ENCODE results near the gene CNTNAP5. TPM values are rescaled to one million over a fixed set of nuclear protein-coding genes. Genes with fewer than 3 reads are reported as not detected.

Gene CNTNAP5
- total RNA-seq, 4 donors from 2014 or later, result 0.20 to 1.4 (median 0.68) TPM; not detected in 1

GRCh38 chr2:124162256-124162655 lies 137.2 kb downstream of the CNTNAP5 start:
- Histone ChIP-seq H3K27me3 (no peaks in the 10 kb centered on the region), H3K27ac (no peak overlapping the region), H3K4me1 (no peaks in the 10 kb centered on the region), H3K9me3 (no peaks in the 10 kb centered on the region), H3K4me3 (no peak overlapping the region), H3K36me3 (no peaks in the 10 kb centered on the region)
- no peak for TF ChIP-seq CTCF (IDR thresholded peaks at IDR 0.05)
- TF ChIP-seq EP300 (IDR thresholded peaks at IDR 0.05; ENCODE audit: low read depth), result no peak
- TF ChIP-seq POLR2AphosphoS5 (IDR thresholded peaks at IDR 0.05), result no peak
- TF ChIP-seq POLR2A (IDR thresholded peaks at IDR 0.05), result no peak
- intact Hi-C loops (cut with DNase I; ENCODE audit: low total_unique reads) (no loop called here), in situ Hi-C loops (cut with MboI; ENCODE audit: low pct_ligation_motif_present in 1 of 4, low pct_unique_long_range_greater_than_20kb in 1 of 4, low sequenced_read_pairs in 3 of 4) (no loop called here)
- no peak for DNase-seq

- TF ChIP-seq POLR2AphosphoS5 (IDR thresholded peaks at IDR 0.05) (no peak), CTCF (IDR thresholded peaks at IDR 0.05) (no peak)
- Histone ChIP-seq H3K4me1 (no peaks in the 10 kb centered on the region), H3K27me3 (no peaks in the 10 kb centered on the region), H3K27ac (no peak overlapping the region), H3K36me3 (no peaks in the 10 kb centered on the region), H3K4me3 (no peak overlapping the region), H3K9me3 (no peaks in the 10 kb centered on the region)
- in situ Hi-C loops (cut with MboI; ENCODE audit: low pct_ligation_motif_present in 1 of 4, low pct_unique_long_range_greater_than_20kb in 1 of 4, low sequenced_read_pairs in 3 of 4), result no loop called here
- DNase-seq, result no peak
- intact Hi-C loops (cut with DNase I; ENCODE audit: low total_unique reads), result no loop called here
- WGBS, 2 donors (ENCODE audit: low coverage in 1 of 2), result 80% methylated on average over 2 of the region's 2 CpGs; no CpG with 5 or more reads in 1 of the 2 donors
Observed at GRCh38 chr2:124163840-124164239, 138.8 kb downstream of the CNTNAP5 start.

- in situ Hi-C loops (cut with MboI; ENCODE audit: low pct_ligation_motif_present in 1 of 4, low pct_unique_long_range_greater_than_20kb in 1 of 4, low sequenced_read_pairs in 3 of 4), result no loop called here
- H3K36me3 ChIP-seq, result no peaks in the 10 kb centered on the region
- intact Hi-C loops (cut with DNase I; ENCODE audit: low total_unique reads), result no loop called here
- H3K4me3 ChIP-seq, result no peak overlapping the region
- 86% methylated on average over 5 to 6 of the region's 6 CpGs for WGBS, 2 donors (ENCODE audit: low coverage in 1 of 2)
- no peak overlapping the region for H3K27ac ChIP-seq
- H3K4me1 ChIP-seq, result no peaks in the 10 kb centered on the region
- TF ChIP-seq CTCF (IDR thresholded peaks at IDR 0.05), result no peak
- TF ChIP-seq EP300 (IDR thresholded peaks at IDR 0.05; ENCODE audit: low read depth), result no peak
- no peak for TF ChIP-seq POLR2AphosphoS5 (IDR thresholded peaks at IDR 0.05)
- no peak for TF ChIP-seq POLR2A (IDR thresholded peaks at IDR 0.05)
- H3K9me3 ChIP-seq, result no peaks in the 10 kb centered on the region
- no peaks in the 10 kb centered on the region for H3K27me3 ChIP-seq
- no peak for DNase-seq
Observed at GRCh38 chr2:124165698-124166097, 140.6 kb downstream of the CNTNAP5 start.

GRCh38 chr2:124171472-124172063 lies 146.5 kb downstream of the CNTNAP5 start:
- Histone ChIP-seq H3K9me3 (no peaks in the 10 kb centered on the region), H3K4me3 (no peak overlapping the region), H3K27ac (no peak overlapping the region), H3K27me3 (no peaks in the 10 kb centered on the region), H3K4me1 (no peaks in the 10 kb centered on the region), H3K36me3 (no peaks in the 10 kb centered on the region)
- intact Hi-C loops (cut with DNase I; ENCODE audit: low total_unique reads), result no loop called here
- in situ Hi-C loops (cut with MboI; ENCODE audit: low pct_ligation_motif_present in 1 of 4, low pct_unique_long_range_greater_than_20kb in 1 of 4, low sequenced_read_pairs in 3 of 4), result no loop called here
- DNase-seq, result no peak
- no peak for TF ChIP-seq CTCF (IDR thresholded peaks at IDR 0.05)
- 86% methylated on average over 3 of the region's 3 CpGs; no CpG with 5 or more reads in 1 of the 2 donors for WGBS, 2 donors (ENCODE audit: low coverage in 1 of 2)
